Measurements from ENCODE around the gene ZMYND11.
"Not testable (repeated sequence)": the region's sequence is repeated elsewhere in the genome, so short reads cannot be mapped to it uniquely, and the experiment has no call there.

The ZMYND11 gene

GRCh38 chr10:184911-185310, 49.7 kb downstream of the ZMYND11 start:
- in situ Hi-C loops (cut with HindIII; ENCODE audit: low sequenced_read_pairs), result no loop called here
- TF ChIP-seq, protein P1, sequence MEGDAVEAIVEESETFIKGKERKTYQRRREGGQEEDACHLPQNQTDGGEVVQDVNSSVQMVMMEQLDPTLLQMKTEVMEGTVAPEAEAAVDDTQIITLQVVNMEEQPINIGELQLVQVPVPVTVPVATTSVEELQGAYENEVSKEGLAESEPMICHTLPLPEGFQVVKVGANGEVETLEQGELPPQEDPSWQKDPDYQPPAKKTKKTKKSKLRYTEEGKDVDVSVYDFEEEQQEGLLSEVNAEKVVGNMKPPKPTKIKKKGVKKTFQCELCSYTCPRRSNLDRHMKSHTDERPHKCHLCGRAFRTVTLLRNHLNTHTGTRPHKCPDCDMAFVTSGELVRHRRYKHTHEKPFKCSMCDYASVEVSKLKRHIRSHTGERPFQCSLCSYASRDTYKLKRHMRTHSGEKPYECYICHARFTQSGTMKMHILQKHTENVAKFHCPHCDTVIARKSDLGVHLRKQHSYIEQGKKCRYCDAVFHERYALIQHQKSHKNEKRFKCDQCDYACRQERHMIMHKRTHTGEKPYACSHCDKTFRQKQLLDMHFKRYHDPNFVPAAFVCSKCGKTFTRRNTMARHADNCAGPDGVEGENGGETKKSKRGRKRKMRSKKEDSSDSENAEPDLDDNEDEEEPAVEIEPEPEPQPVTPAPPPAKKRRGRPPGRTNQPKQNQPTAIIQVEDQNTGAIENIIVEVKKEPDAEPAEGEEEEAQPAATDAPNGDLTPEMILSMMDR (IDR thresholded peaks at IDR 0.05; ENCODE audit: low read depth, low read length, missing control alignments), result no peak
- peak; percentile 26 for DNase-seq (ENCODE audit: low read depth)
- no peak overlapping the region for H3K4me3 ChIP-seq (ENCODE audit: low read depth, low read length)

DNA sequence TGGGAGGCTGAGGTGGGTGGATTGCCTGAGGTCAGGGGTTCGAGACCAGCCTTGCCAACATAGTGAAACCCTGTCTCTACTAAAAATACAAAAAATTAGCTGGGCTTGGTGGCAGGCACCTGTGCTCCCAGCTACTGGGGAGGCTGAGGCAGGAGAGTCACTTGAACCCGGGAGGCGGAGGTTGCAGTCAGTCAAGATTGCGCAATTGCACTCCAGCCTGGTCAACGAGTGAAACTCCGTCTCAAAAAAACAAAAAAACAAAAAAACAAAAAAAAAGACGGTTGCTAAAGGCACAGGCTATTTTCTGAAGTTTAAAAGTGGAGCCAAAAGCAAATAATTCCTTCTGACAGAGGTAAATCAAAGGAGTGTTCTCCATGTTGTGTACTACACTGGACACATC, 50.3 kb downstream of the ZMYND11 start:
- DNase-seq (ENCODE audit: low read depth); H3K4me3 ChIP-seq (ENCODE audit: low read depth, low read length); in situ Hi-C loops (cut with HindIII; ENCODE audit: low sequenced_read_pairs): not testable (repeated sequence)

DNA sequence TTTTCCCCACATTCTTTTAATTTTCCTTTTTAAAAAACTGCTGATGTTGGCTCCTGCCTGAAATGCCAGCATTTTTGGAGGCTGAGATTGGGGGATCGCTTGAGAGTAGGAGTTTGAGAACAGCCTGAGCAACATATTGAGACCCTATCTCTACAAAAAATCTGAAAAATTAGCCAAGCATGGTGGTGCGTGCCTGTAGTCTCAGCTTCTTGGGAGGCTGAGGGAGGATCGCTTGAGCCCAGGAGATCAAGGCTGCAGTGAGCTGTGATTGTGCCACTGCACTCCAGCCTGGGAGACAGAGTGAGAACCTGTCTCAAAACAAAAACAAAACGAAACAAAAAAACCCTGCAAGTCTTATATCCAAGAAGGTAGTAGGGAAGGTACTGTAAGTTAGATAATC, 51.7 kb downstream of the ZMYND11 start:
- TF ChIP-seq, protein P1 (IDR thresholded peaks at IDR 0.05; ENCODE audit: low read depth, low read length, missing control alignments), result no peak
- DNase-seq (ENCODE audit: low read depth), result no peak
- in situ Hi-C loops (cut with HindIII; ENCODE audit: low sequenced_read_pairs), result no loop called here
- no peak overlapping the region for H3K4me3 ChIP-seq (ENCODE audit: low read depth, low read length)

DNA sequence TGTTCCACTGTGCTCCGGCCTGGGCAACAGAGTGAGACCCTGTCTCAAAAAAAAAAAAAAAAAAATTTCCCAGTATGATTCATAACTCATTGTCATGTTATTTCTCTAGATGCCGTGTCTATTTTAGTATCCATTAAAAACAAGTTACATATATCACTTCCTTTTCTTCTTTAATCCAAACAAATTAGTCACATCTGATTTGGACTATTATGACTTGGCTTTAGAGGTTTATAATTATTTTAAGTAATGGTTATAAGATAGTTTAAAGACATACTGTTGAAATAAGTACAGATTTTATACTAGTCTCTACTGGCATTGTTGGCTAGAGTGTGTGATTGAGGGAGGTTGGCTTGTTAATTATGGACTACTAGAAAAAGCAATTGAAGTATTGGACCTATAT, 53.3 kb downstream of the ZMYND11 start:
- TF ChIP-seq, protein P1 (IDR thresholded peaks at IDR 0.05; ENCODE audit: low read depth, low read length, missing control alignments), result no peak
- in situ Hi-C loops (cut with HindIII; ENCODE audit: low sequenced_read_pairs), result no loop called here
- no peak for DNase-seq (ENCODE audit: low read depth)
- H3K4me3 ChIP-seq (ENCODE audit: low read depth, low read length), result no peak overlapping the region

DNA sequence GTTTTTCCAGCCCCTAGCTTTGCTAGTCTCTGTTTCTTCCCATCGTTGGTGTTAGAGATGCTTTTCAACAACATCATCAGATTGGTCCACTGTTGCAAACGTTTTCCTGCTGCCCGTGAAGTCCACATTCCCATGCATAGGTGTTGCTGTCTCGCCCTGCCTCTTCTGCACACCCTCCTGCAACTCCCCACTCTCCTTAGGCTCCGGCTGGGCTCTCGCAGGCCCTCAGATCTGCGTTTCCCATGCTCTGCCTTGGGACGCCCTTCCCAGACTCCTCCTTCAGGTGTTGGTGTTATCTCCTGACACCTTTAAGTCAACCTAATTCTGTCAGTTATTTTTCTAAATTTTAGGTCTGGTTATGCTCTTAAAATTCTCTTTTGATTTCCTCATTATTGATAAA, 55.0 kb downstream of the ZMYND11 start:
- TF ChIP-seq, protein P1 (IDR thresholded peaks at IDR 0.05; ENCODE audit: low read depth, low read length, missing control alignments), result no peak
- no peak overlapping the region for H3K4me3 ChIP-seq (ENCODE audit: low read depth, low read length)
- no peak for DNase-seq (ENCODE audit: low read depth)
- in situ Hi-C loops (cut with HindIII; ENCODE audit: low sequenced_read_pairs), result no loop called here

GRCh38 chr10:191703-192518, 56.7 kb downstream of the ZMYND11 start:
- H3K4me3 ChIP-seq (ENCODE audit: low read depth, low read length), result no peak overlapping the region
- TF ChIP-seq, protein P1 (IDR thresholded peaks at IDR 0.05; ENCODE audit: low read depth, low read length, missing control alignments), result no peak
- in situ Hi-C loops (cut with HindIII; ENCODE audit: low sequenced_read_pairs), result no loop called here
- peak; percentile 34 for DNase-seq (ENCODE audit: low read depth)

DNA sequence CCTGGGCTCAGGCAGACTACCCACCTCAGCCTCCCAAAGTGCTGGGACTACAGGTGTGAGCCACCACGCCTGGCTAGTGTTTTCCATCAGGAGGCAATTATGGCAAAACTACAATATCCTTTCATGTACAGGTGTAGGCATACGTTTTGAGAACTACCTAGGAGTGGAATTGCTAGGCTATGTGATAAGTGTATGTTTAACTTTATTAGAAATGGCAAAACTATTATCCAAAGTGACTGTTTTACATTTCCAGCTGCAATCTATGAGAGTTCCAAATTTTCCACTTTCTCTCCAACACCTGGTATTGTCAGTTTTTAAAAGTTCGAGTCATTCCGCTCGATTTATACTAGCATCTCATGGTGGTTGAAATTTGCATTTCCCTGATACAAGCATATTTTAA, 59.0 kb downstream of the ZMYND11 start:
- TF ChIP-seq, protein P1 (IDR thresholded peaks at IDR 0.05; ENCODE audit: low read depth, low read length, missing control alignments), result no peak

More for the DNA sequence above, 59.0 kb downstream of the ZMYND11 start:
- no peak for DNase-seq (ENCODE audit: low read depth)
- in situ Hi-C loops (cut with HindIII; ENCODE audit: low sequenced_read_pairs), result no loop called here
- H3K4me3 ChIP-seq (ENCODE audit: low read depth, low read length), result no peak overlapping the region

All from astrocyte of the cerebellum (primary cell).